ENCODE results near the gene SH2D4B. TPM values are rescaled to one million over a fixed set of nuclear protein-coding genes. Genes with fewer than 3 reads are reported as not detected.

SH2D4B gene
- total RNA-seq, 1 donor from 2014 or later = 0.34 TPM

DNA sequence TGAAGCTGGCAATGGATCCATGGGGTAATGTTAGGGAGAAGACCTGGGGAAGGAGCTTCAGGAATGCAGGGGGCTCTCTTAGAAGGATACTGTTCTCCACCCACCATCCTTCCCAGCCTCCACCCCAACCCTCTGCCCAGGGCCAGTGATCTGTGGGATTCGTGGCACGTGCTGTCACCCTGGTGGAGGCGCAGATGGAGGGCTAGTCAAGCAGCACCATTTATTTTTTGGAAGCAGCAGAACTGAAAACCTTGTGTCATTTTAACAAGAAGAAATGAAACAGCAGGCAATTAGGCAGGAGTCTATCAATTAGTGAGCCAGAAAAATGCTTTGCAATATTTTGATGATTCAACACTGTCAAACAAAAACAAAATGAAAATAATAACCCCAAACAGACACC lies 155.9 kb downstream of the SH2D4B start:
- no peak for DNase-seq

- no peak for DNase-seq
Measured at GRCh38 chr10:80694930-80695329, 157.2 kb downstream of the SH2D4B start.

Other genes with a start within 250 kb of the SH2D4B start
- not detected in 2 replicates for gene MAT1A, start 248.2 kb upstream of the SH2D4B start, total RNA-seq
- gene DYDC1, start 181.1 kb upstream of the SH2D4B start, total RNA-seq = not detected in 2 replicates
- not detected in 2 replicates for gene DYDC2, start 181.1 kb upstream of the SH2D4B start, total RNA-seq
- gene PRXL2A, start 129.4 kb upstream of the SH2D4B start, total RNA-seq = 343 and 346 TPM in 2 replicates
- gene TSPAN14, start 83.6 kb upstream of the SH2D4B start, total RNA-seq = 91.0 and 148 TPM in 2 replicates